Measurements from ENCODE around the gene LDLRAD4. TPM values are rescaled to one million over a fixed set of nuclear protein-coding genes. Genes with fewer than 3 reads are reported as not detected.

LDLRAD4 gene
- total RNA-seq, 1 donor from 2014 or later = 34.1 TPM

DNA sequence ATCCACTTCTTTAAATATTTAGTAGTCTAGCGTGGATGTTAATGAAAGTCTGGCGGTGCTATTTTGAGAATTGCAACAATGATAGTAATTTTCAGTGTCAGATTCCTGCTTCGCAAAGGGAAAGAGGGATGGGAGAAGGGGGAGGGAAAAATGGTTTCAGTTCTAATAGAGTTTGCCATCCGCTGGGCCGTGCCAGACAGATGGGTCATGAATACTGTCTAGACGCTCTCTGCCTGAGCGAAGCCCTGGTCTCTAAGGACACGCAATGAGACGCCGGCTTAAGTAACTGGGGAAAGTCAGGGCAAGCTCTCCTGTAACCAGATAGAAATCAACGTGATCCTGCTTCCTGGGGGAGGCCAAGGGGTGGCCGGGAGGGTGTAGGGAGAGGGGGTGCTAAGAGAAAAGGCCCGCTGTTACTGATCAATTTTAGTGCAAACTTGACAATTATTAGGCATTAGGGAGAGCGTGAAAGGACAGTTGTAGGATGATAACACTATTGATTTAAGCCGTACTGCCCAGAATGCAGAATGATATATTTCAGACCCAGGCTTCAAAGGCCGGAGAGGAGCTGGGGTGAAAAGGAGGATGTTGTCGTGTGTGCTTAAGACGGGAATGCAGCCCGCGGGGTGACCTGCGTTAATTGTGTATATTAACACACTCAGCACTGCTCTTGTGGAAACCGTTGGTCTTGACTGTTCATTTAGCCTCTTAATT lies 229.2 kb downstream of the LDLRAD4 start:
- Mint-ChIP-seq H3K4me3 (ENCODE audit: unreplicated experiment) (no peak overlapping the region), H3K9me3 (ENCODE audit: unreplicated experiment) (no peaks in the 10 kb centered on the region), H3K27ac (ENCODE audit: unreplicated experiment) (no peak overlapping the region), H3K4me1 (ENCODE audit: unreplicated experiment) (peaks cover 27% of the 10 kb centered on the region), H3K27me3 (ENCODE audit: unreplicated experiment) (peaks cover 4% of the 10 kb centered on the region), H3K36me3 (ENCODE audit: low read depth, unreplicated experiment) (peaks cover 4% of the 10 kb centered on the region)
- TF ChIP-seq, protein P1, sequence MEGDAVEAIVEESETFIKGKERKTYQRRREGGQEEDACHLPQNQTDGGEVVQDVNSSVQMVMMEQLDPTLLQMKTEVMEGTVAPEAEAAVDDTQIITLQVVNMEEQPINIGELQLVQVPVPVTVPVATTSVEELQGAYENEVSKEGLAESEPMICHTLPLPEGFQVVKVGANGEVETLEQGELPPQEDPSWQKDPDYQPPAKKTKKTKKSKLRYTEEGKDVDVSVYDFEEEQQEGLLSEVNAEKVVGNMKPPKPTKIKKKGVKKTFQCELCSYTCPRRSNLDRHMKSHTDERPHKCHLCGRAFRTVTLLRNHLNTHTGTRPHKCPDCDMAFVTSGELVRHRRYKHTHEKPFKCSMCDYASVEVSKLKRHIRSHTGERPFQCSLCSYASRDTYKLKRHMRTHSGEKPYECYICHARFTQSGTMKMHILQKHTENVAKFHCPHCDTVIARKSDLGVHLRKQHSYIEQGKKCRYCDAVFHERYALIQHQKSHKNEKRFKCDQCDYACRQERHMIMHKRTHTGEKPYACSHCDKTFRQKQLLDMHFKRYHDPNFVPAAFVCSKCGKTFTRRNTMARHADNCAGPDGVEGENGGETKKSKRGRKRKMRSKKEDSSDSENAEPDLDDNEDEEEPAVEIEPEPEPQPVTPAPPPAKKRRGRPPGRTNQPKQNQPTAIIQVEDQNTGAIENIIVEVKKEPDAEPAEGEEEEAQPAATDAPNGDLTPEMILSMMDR (IDR thresholded peaks at IDR 0.05; ENCODE audit: unreplicated experiment) = no peak
- no peak for DNase-seq (ENCODE audit: low spot score)

- no peak for DNase-seq (ENCODE audit: low spot score)
- TF ChIP-seq, protein P1 (IDR thresholded peaks at IDR 0.05; ENCODE audit: unreplicated experiment) = no peak
- Mint-ChIP-seq H3K9me3 (ENCODE audit: unreplicated experiment) (no peaks in the 10 kb centered on the region), H3K27ac (ENCODE audit: unreplicated experiment) (peak overlapping the region; percentile 20), H3K4me3 (ENCODE audit: unreplicated experiment) (peak overlapping the region; percentile 52), H3K36me3 (ENCODE audit: low read depth, unreplicated experiment) (peaks cover 4% of the 10 kb centered on the region), H3K27me3 (ENCODE audit: unreplicated experiment) (peaks cover 8% of the 10 kb centered on the region), H3K4me1 (ENCODE audit: unreplicated experiment) (peaks cover 24% of the 10 kb centered on the region)
Observed at GRCh38 chr18:13448335-13448795, 229.8 kb downstream of the LDLRAD4 start.

- TF ChIP-seq, protein P1 (IDR thresholded peaks at IDR 0.05; ENCODE audit: unreplicated experiment) = no peak
- Mint-ChIP-seq H3K27ac (ENCODE audit: unreplicated experiment) (no peak overlapping the region), H3K4me3 (ENCODE audit: unreplicated experiment) (no peak overlapping the region), H3K4me1 (ENCODE audit: unreplicated experiment) (peaks cover 19% of the 10 kb centered on the region), H3K36me3 (ENCODE audit: low read depth, unreplicated experiment) (peaks cover 4% of the 10 kb centered on the region), H3K9me3 (ENCODE audit: unreplicated experiment) (no peaks in the 10 kb centered on the region), H3K27me3 (ENCODE audit: unreplicated experiment) (peaks cover 10% of the 10 kb centered on the region)
- no peak for DNase-seq (ENCODE audit: low spot score)
Observed at GRCh38 chr18:13449651-13450050, 231.1 kb downstream of the LDLRAD4 start.

DNA sequence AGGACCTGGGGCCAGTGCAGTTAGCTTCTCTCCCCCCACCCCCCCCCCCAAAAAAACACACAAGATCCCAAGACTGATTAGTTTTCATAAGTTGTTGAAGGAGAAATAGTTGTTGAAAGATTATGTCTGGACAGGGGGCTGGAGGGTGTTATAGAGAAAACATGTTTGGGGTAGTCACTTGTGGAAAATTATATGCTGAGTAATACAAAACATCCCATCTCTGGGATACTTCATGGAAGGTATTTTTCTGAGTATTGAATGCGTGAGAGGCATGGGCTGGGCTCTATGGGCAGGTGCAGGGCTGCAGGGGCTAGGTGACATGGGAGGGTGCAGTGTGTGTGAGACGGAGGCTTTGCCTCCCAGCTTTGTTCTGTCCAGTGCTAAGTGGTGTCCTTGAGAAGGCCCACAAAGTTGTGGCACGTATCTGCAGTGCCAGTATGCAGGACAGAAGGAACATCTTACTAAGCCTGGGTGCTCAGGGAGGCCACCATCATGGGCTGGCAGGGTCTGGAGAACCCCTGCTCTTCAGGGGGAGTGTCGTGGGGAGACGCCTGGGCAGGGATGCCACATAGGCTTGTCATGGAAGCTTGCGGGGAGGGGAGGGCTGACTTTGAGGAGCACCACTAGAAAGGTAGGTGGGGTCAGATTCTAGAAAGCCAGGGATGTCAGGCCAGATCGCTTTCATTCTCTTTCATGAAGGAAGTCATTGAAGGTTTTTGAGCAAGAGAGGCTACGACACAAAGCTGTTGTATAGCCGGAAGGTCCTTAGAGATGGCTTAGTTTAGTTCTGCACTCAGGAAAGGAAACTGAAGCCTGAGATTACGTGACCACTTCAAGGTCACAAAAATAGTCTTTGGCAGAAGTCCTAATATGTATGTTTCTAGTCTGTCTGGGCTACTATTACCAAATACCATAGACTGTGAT lies 232.0 kb downstream of the LDLRAD4 start:
- Mint-ChIP-seq H3K27ac (ENCODE audit: unreplicated experiment) (no peak overlapping the region), H3K27me3 (ENCODE audit: unreplicated experiment) (peaks cover 10% of the 10 kb centered on the region), H3K36me3 (ENCODE audit: low read depth, unreplicated experiment) (peaks cover 4% of the 10 kb centered on the region), H3K9me3 (ENCODE audit: unreplicated experiment) (no peaks in the 10 kb centered on the region), H3K4me3 (ENCODE audit: unreplicated experiment) (peak overlapping the region; percentile 45), H3K4me1 (ENCODE audit: unreplicated experiment) (peaks cover 19% of the 10 kb centered on the region)
- TF ChIP-seq, protein P1 (IDR thresholded peaks at IDR 0.05; ENCODE audit: unreplicated experiment) = no peak
- DNase-seq (ENCODE audit: low spot score) = no peak
